Spleen (tissue), 11 donors: ENCODE measurements around the gene GATA2. TPM values are rescaled to one million over a fixed set of nuclear protein-coding genes. Genes with fewer than 3 reads are reported as not detected.

Experiments used
- DNase-seq: peaks from one replicate; pipeline ENCODE4 v3.0.0-alpha.2; 2020
- H3K27ac ChIP-seq, 8 donors: fragments of 200-600 bp; sonication (generic) in 7 of 8; 1 replicate in 4 of 8; 2 replicates in 4 of 8; pipeline versions ENCODE4 v1.5.0 to v1.8.0; 2016 to 2021; ENCODE audit warnings: inconsistent platforms in 4 of 8, mild to moderate bottlenecking in 4 of 8, moderate library complexity in 1 of 8
- H3K27me3 ChIP-seq, 7 donors: fragments of 200-600 bp; sonication (generic) in 6 of 7; replicated peaks in 1 of 7; 1 replicate in 4 of 7; 2 replicates in 3 of 7; pipeline versions ENCODE4 v1.5.0 to v1.8.0; 2016 to 2021; ENCODE audit warnings: inconsistent platforms in 3 of 7, mild to moderate bottlenecking in 1 of 7
- H3K36me3 ChIP-seq, 6 donors: fragments of 200-600 bp; sonication (generic) in 5 of 6; 1 replicate in 4 of 6; 2 replicates in 2 of 6; pipeline versions ENCODE4 v1.5.0 to v1.8.0; 2016 to 2021; ENCODE audit warnings: inconsistent platforms in 2 of 6
- H3K4me1 ChIP-seq, 6 donors: fragments of 200-600 bp; sonication (generic) in 5 of 6; 1 replicate in 3 of 6; 2 replicates in 3 of 6; pipeline versions ENCODE4 v1.5.0 to v1.8.0; 2016 to 2021; ENCODE audit warnings: inconsistent platforms in 3 of 6
- H3K4me3 ChIP-seq, 8 donors: fragments of 200-600 bp; sonication (generic) in 7 of 8; 1 replicate in 4 of 8; 2 replicates in 4 of 8; pipeline versions ENCODE4 v1.5.0 to v1.8.0; 2016 to 2021; ENCODE audit warnings: inconsistent platforms in 4 of 8, mild to moderate bottlenecking in 4 of 8, moderate library complexity in 2 of 8
- H3K9me3 ChIP-seq, 8 donors: fragments of 200-600 bp; sonication (generic) in 7 of 8; 1 replicate in 4 of 8; 2 replicates in 4 of 8; pipeline versions ENCODE4 v1.5.0 to v1.8.0; 2016 to 2021; ENCODE audit warnings: inconsistent platforms in 4 of 8
- CTCF ChIP-seq, 11 experiments: fragments of 200-600 bp in 7 of 11; fragments of 450-650 bp in 4 of 11; sonication (generic) in 4 of 11; IDR thresholded peaks in 8 of 11; conservative IDR thresholded peaks in 3 of 11; 1 replicate in 7 of 11; 2 replicates in 4 of 11; pipeline versions ENCODE4 v1.4.0 to v1.8.0; 2016 to 2021; ENCODE audit warnings: antibody characterized with exemption in 11 of 11, inconsistent platforms in 4 of 11, mild to moderate bottlenecking in 1 of 11
- POLR2A ChIP-seq, 3 donors: fragments of 450-650 bp; IDR thresholded peaks; one replicate each; pipeline ENCODE4 v1.5.1; 2017; ENCODE audit warnings: antibody characterized with exemption in 3 of 3, mild to moderate bottlenecking in 1 of 3
- POLR2AphosphoS5 ChIP-seq, 3 donors: sonication (generic); formaldehyde crosslinking; IDR thresholded peaks; one replicate each; pipeline ENCODE4 v1.5.1; 2017; ENCODE audit warnings: antibody characterized with exemption in 3 of 3
- WGBS, 5 donors: extraction: QIAGEN DNeasy Blood & Tissue Kit in 3 of 5; methylation state at CpG; one replicate each; pipeline versions ENCODE4 v1.1.5 to v1.1.7; 2013 to 2018; 5-methylcytosine and 5-hydroxymethylcytosine counted together
- intact Hi-C: fragments of 100-400 bp; cut with DNase I; formaldehyde crosslinking; loops from one replicate; pipeline ENCODE4 v1.15.0; 2023; ENCODE audit warnings: low total_unique reads
- polyA plus RNA-seq, 3 donors: library from polyadenylated mRNA; stranded (reverse); fragments of 200-250 nt; gene quantifications; one replicate each; pipeline ENCODE4 v1.2.1, GENCODE V29; 2013
- total RNA-seq, 7 donors: library from RNA; depleted of rRNA in 3 of 7; stranded (reverse); fragments of >200 nt in 3 of 7; fragmentation: NEBNext Ultra II Directional in 4 of 7; extraction: Animal tissue kit (Norgen Biotek cat#: 25700) in 4 of 7; gene quantifications; one replicate each; pipeline versions ENCODE4 v1.1.0 to v1.2.1, GENCODE V29; 2016 to 2021
- donor health status: healthy with polysubstance abuse.
- donor health status: DM: no; HTN: no; CAD: no; lungs with moderate emphysema.
- donor health status: DM: no; HTN: no; CAD: no.
- donor health status: Bipolar disorder and iron deficiency.
- donor health status: healthy.
- donor health status: DM: no; HTN: no; CAD: no.
- donor health status: DM: yes; HTN: yes; CAD: no.

The GATA2 gene
- total and polyA plus RNA-seq, 10 donors, result 2.2 to 28.6 (median 17.0) TPM

GRCh38 chr3:128537091-128537703, 44.2 kb upstream of the GATA2 start:
- H3K36me3 ChIP-seq, result no peaks in the 10 kb centered on the region
- H3K9me3 ChIP-seq, result no peaks in the 10 kb centered on the region
- no peak for DNase-seq
- no peak for TF ChIP-seq CTCF (IDR thresholded peaks at IDR 0.05 in 8 of 11, conservative IDR thresholded peaks at IDR 0.05 in 3 of 11)
- no peak for TF ChIP-seq POLR2AphosphoS5 (IDR thresholded peaks at IDR 0.05)
- no peak for TF ChIP-seq POLR2A (IDR thresholded peaks at IDR 0.05)
- no peak overlapping the region for H3K4me3 ChIP-seq
- peaks cover 0 to 5% (median 0%) of the 10 kb centered on the region in 6 donors for H3K4me1 ChIP-seq
- peaks cover 0 to 11% (median 0%) of the 10 kb centered on the region in 7 donors for H3K27me3 ChIP-seq
- 71 to 85% (median 74%) methylated on average over 4 of the region's 4 CpGs for WGBS, 5 donors
- H3K27ac ChIP-seq, result no peak overlapping the region
- intact Hi-C loops, result no loop called here

- DNase-seq, result no peak
- Histone ChIP-seq H3K27ac (no peak overlapping the region), H3K4me1 (peaks cover 0 to 8% (median 0%) of the 10 kb centered on the region in 6 donors), H3K27me3 (peaks cover 0 to 23% (median 0%) of the 10 kb centered on the region in 7 donors), H3K4me3 (no peak overlapping the region), H3K9me3 (no peaks in the 10 kb centered on the region), H3K36me3 (no peaks in the 10 kb centered on the region)
- TF ChIP-seq POLR2AphosphoS5 (IDR thresholded peaks at IDR 0.05), result no peak
- TF ChIP-seq CTCF (IDR thresholded peaks at IDR 0.05 in 8 of 11, conservative IDR thresholded peaks at IDR 0.05 in 3 of 11), result no peak
- TF ChIP-seq POLR2A (IDR thresholded peaks at IDR 0.05), result no peak
- WGBS, 5 donors, result 56 to 72% (median 67%) methylated on average over 9 of the region's 9 CpGs
- intact Hi-C loops, result no loop called here
Observed at GRCh38 chr3:128532012-128532983, 39.3 kb upstream of the GATA2 start.

GRCh38 chr3:128524374-128525299, 31.6 kb upstream of the GATA2 start:
- no peak overlapping the region for H3K4me3 ChIP-seq
- TF ChIP-seq CTCF (IDR thresholded peaks at IDR 0.05 in 8 of 11, conservative IDR thresholded peaks at IDR 0.05 in 3 of 11) (no peak), POLR2A (IDR thresholded peaks at IDR 0.05) (no peak), POLR2AphosphoS5 (IDR thresholded peaks at IDR 0.05) (no peak)
- intact Hi-C loops, result no loop called here
- H3K9me3 ChIP-seq, result no peaks in the 10 kb centered on the region
- no peak overlapping the region for H3K27ac ChIP-seq
- no peak for DNase-seq
- H3K4me1 ChIP-seq, result peaks cover 0 to 5% (median 0%) of the 10 kb centered on the region in 6 donors
- 67 to 82% (median 71%) methylated on average over 9 to 10 of the region's 10 CpGs for WGBS, 5 donors
- H3K36me3 ChIP-seq, result no peaks in the 10 kb centered on the region
- H3K27me3 ChIP-seq, result peaks cover 0 to 7% (median 0%) of the 10 kb centered on the region in 7 donors
